Fibroblast of the aortic adventitia (primary cell): ENCODE data around the gene ECHDC3. TPM values are rescaled to one million over a fixed set of nuclear protein-coding genes. Genes with fewer than 3 reads are reported as not detected.

Experiments
- DNase-seq: peaks from one replicate; pipeline ENCODE4 v3.0.0-alpha.2; 2010; ENCODE audit warnings: low read depth
- H3K4me3 ChIP-seq: 2 replicates; pipeline ENCODE4 v1.5.1; 2011; ENCODE audit warnings: low read depth, mild to moderate bottlenecking, control low read depth, low read length, moderate library complexity
- total RNA-seq: library from RNA; depleted of rRNA; stranded (reverse); fragments of >200 nt; gene quantifications from 2 replicates; pipeline ENCODE4 v1.2.3, GENCODE V29; 2012; ENCODE audit warnings: low replicate concordance
- TF ChIP-seq, protein P1 (sequence below): IDR thresholded peaks from 2 replicates; pipeline ENCODE4 v1.5.1; 2011; ENCODE audit warnings: mild to moderate bottlenecking, low read length, control low read depth, inconsistent platforms; ENCODE audit not compliant: insufficient read depth

ECHDC3 gene, protein sequence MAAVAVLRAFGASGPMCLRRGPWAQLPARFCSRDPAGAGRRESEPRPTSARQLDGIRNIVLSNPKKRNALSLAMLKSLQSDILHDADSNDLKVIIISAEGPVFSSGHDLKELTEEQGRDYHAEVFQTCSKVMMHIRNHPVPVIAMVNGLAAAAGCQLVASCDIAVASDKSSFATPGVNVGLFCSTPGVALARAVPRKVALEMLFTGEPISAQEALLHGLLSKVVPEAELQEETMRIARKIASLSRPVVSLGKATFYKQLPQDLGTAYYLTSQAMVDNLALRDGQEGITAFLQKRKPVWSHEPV
- total RNA-seq, result 0.98 and 1.2 TPM in 2 replicates

DNA sequence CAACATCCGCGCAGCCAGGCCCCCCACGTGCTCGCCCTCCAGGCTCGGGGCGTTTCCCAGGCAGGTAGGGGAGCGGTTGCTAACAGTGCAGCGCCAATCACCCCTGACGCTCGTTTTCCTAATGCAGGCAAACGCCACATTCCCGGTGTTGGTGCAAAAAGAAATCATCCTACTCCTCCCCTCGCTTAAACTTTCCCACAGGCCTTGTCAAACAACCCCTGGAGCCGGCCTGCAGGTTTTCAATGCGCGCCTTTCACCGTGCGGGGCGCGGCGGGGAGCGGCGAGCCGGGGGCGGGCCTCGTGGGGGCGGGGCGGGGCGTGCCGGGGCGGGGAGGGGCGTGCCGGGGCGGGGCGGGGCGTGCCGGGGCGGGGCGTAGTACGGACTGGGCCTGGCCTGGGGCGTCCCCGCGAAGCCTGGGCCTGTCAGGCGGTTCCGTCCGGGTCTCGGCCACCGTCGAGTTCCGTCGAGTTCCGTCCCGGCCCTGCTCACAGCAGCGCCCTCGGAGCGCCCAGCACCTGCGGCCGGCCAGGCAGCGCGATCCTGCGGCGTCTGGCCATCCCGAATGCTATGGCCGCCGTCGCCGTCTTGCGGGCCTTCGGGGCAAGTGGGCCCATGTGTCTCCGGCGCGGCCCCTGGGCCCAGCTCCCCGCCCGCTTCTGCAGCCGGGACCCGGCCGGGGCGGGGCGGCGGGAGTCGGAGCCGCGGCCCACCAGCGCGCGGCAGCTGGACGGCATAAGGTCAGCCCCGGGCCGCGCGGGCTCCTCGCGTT lies at the start of gene ECHDC3:
Gene ECHDC3, plus strand, starts transcription at position 374 of the 770 bp plus-strand sequence. Its CDS starts 195 bp downstream, at position 569.
- peak within 1 kb of the TSS; percentile 68 for H3K4me3 ChIP-seq
- TF ChIP-seq, protein P1, sequence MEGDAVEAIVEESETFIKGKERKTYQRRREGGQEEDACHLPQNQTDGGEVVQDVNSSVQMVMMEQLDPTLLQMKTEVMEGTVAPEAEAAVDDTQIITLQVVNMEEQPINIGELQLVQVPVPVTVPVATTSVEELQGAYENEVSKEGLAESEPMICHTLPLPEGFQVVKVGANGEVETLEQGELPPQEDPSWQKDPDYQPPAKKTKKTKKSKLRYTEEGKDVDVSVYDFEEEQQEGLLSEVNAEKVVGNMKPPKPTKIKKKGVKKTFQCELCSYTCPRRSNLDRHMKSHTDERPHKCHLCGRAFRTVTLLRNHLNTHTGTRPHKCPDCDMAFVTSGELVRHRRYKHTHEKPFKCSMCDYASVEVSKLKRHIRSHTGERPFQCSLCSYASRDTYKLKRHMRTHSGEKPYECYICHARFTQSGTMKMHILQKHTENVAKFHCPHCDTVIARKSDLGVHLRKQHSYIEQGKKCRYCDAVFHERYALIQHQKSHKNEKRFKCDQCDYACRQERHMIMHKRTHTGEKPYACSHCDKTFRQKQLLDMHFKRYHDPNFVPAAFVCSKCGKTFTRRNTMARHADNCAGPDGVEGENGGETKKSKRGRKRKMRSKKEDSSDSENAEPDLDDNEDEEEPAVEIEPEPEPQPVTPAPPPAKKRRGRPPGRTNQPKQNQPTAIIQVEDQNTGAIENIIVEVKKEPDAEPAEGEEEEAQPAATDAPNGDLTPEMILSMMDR, result no peak
- peak; percentile 29 for DNase-seq

DNA sequence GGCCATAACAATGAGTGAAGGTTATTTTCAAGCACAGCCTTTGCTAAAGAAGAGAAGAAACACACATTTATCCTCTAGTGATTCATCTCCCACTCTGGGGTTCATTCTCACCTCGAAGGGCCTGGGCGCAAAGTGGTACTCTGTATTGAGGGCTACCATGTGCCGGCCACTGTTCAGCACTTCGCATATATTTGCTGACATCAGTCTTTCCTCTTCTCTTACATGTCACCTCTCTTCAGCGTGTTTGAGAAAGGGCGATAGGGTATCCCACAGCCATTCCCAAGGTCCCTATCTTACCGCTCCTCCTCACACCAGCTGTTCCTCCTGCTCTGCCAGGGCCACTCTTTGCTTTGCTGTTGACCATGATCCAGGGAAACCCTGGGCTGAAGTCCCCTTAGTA lies 48.8 kb upstream of the ECHDC3 start:
- no peak overlapping the region for H3K4me3 ChIP-seq
- DNase-seq, result no peak
- TF ChIP-seq, protein P1, result no peak

DNA sequence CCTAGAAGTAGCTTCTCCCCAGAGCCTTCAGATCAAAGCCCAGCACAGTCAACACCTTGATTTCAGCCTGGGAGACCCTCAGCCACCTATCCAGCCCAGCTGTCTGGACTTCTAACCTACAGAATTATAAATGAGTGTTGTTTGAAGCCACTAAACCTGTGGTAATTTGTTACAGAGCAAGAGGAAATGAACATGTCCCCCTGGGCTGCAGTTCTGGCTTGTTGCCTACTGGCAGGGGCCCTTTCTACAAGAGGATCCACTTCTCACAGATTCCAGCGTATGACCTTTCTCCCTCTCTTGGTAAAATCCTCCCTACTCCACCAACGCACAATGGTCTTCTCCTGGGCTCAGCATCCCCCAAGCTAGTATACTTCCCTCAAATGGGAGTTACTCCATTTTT lies 46.4 kb upstream of the ECHDC3 start:
- TF ChIP-seq, protein P1, result no peak
- DNase-seq, result no peak
- no peak overlapping the region for H3K4me3 ChIP-seq

DNA sequence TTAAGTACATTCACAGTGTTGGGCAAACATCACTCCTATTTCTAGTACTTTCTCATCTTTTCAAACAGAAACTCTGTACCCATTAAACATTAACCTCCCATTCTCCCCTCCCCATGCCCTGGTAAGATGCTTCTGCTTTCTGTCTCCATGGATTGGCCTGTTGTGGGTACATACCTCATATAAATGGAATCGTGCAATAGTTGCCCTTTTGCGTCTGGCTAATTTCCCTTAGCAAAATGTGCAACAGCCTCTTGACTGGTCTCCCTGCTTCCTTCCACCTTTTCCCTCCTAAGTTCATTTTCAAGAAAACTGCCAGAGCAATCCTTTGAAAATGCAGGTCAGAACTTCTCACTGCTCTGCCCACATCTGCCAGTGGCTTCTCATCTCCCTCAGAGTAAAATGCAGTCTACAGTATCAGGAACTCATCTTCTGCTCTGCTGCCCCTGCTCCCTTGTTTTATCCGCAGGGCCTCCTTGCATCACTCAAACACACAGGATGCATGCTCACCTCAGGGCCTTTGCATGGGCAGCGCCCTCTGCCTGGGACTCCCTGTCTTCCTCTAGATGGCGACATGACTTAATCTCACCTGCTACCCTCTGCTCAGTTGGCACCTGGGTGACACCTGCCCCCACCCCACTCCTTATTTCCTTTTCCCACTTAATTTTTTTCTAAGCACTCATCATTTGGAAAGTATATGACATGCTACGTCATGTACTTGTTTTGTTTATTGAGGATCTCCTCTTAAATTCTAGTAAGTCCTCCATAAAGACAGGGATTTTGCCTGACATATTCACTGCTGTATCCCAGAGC lies 44.3 kb upstream of the ECHDC3 start:
- no peak for DNase-seq
- H3K4me3 ChIP-seq, result no peak overlapping the region
- TF ChIP-seq, protein P1, result no peak

DNA sequence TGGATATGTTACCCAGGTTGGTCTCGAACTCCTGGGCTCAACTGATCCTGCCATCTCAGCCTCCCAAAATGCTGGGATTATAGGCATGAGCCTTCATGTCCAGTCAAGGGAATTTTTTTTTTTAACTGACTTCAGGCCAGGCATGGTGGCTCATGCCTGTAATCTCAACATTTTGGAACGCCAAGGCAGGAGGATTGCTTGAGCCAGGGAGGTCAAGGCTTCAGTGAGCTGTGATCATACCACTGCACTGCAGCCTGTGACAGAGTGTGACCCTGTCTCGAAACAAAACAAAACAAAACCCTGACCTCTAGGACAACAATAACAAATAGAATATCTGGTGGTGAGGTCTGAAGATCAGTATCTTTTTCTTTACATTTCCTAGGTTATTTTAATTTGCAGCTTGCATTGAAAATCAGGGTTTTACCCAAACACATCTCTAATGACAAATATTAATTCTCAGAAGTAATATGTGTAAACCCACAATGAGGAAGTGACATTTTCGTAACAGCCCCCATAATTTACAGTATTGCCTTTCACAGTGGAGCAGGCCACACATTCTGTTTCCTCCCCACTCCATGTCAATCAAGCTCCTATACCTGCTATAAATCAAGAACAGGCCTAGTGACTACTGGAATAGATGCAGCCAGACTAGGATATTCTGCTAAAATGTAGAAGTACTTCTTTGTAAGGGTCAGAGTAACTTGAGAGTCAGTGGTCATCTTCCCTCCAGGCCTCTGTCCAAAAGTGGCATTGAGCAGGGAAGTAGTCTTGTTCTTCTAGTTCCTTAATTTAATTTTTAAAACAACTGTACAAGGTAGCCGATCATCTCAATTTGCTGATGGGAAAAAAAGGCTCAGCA lies 43.3 kb upstream of the ECHDC3 start:
- H3K4me3 ChIP-seq, result no peak overlapping the region
- TF ChIP-seq, protein P1, result no peak
- no peak for DNase-seq
